HL-60 (cell line): ENCODE data around the gene KCNT1.

Experiments
- POLR2AphosphoS5 ChIP-seq: IDR thresholded peaks from 2 replicates; pipeline ENCODE4 v1.6.1; 2012; ENCODE audit warnings: low read depth
- SPI1 ChIP-seq: IDR thresholded peaks from 2 replicates; pipeline ENCODE4 v1.6.1; 2012; ENCODE audit warnings: low read depth, mild to moderate bottlenecking, borderline replicate concordance

DNA sequence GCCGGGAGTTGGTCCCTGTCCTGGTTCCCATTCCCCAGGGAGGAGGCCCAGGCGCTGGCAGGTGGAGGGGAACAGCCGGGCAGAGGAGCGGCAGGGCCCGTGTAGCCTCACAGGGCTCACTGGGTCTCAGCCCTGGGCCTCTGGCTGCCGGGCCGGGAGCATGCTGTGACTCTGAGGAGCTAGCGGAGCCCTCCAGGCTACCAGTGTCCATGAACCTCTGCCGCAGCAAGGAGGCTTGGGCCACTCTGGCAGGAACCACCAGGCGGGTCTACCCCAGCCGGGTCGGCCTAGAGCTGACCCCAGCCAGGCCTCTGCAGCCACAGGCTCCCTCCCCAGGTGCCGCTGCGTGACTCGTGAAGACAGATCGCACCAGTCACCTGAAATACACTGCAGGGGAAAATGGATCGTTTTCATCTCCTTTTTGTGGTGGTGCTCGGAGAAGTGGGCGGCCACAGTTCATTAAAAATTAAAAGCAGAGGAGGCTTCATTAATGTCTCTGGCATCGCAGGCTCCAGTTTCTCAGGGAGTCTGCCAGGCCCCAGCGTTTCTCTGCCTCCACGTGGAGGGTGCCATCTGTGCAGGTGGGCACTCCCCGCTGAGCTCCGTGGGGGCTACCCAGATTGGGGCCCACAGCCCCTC lies 43.8 kb downstream of the KCNT1 start:
- TF ChIP-seq POLR2AphosphoS5: no peak
- no peak for TF ChIP-seq SPI1
